T-helper 22 cell (primary cell): ENCODE results near the gene SEC61B.

Source experiments
- DNase-seq: peaks from one replicate; pipeline ENCODE4 v3.0.0-alpha.2; 2020; ENCODE audit warnings: low read depth

The SEC61B gene

DNA sequence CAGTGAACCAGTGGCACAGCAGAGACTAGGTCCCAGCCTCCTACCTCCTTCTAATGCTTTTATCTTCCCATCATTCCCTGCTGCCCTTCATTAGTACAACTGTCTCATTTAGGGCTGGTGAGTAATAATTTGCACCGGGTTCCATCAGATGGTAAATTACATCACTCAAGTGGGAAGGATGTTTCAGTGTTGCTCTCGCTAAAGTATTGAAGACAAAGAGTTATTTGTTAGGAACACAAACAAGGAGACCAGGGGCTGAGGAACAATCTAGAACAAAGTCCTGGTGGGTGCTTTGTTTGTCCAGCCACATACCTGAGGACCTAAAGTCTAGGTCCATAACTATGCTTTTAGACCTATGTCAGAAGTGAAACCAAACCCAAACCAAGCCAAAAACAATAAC, 52.4 kb downstream of the SEC61B start:
- DNase-seq = no peak
